NCI-H1092 treated with DMSO at 0.1 percent for 48 hours (cell line): ENCODE data around the gene NTN5.

Experiments
- DNase-seq: peaks from one replicate; lab custom pipeline; 2025; lab: John Stamatoyannopoulos, UW

The NTN5 gene

DNA sequence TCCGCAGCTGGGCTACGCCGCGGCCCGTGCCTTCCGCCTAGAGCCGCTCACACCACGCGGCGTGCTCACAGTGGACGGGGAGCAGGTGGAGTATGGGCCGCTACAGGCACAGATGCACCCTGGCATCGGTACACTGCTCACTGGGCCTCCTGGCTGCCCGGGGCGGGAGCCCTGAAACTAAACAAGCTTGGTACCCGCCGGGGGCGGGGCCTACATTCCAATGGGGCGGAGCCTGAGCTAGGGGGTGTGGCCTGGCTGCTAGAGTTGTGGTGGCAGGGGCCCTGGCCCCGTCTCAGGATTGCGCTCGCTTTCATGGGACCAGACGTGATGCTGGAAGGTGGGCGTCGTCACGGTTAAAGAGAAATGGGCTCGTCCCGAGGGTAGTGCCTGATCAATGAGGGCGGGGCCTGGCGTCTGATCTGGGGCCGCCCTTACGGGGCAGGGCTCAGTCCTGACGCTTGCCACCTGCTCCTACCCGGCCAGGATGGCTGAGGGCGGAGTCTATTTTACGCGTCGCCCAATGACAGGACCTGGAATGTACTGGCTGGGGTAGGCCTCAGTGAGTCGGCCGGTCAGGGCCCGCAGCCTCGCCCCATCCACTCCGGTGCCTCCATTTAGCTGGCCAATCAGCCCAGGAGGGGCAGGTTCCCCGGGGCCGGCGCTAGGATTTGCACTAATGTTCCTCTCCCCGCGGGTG lies 43.1 kb downstream of the NTN5 start:
- DNase-seq, result no peak

DNA sequence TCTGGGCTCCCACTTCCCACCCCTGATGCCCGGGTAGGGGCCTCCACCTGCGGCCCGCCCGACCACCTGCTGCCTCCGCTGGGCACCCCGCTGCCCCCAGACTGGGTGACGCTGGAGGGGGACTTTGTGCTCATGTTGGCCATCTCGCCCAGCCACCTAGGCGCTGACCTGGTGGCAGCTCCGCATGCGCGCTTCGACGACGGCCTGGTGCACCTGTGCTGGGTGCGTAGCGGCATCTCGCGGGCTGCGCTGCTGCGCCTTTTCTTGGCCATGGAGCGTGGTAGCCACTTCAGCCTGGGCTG lies 43.6 kb downstream of the NTN5 start:
- no peak for DNase-seq

DNA sequence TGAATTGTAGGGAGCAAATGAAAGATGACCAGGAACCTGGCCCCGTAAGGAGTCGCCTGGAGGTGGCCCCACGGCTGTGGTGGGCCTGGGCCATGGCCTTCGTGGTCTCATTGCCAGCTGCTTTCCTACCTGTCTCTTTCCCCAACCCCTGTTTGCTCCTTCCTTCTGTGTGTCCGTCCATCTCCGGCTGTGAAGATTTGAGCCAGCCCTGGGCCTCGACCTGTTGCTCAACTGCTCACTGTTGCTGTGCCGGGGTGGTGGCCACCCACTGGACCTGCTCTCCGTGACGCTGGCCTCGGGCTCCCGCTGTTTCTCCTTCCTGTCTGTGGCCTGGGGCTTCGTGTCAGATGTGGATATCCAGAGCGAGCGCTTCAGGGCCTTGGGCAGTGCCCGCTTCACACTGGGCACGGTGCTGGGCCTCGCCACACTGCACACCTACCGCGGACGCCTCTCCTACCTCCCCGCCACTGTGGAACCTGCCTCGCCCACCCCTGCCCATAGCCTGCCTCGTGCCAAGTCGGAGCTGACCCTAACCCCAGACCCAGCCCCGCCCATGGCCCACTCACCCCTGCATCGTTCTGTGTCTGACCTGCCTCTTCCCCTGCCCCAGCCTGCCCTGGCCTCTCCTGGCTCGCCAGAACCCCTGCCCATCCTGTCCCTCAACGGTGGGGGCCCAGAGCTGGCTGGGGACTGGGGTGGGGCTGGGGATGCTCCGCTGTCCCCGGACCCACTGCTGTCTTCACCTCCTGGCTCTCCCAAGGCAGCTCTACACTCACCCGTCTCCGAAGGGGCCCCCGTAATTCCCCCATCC lies 44.1 kb downstream of the NTN5 start:
- no peak for DNase-seq

DNA sequence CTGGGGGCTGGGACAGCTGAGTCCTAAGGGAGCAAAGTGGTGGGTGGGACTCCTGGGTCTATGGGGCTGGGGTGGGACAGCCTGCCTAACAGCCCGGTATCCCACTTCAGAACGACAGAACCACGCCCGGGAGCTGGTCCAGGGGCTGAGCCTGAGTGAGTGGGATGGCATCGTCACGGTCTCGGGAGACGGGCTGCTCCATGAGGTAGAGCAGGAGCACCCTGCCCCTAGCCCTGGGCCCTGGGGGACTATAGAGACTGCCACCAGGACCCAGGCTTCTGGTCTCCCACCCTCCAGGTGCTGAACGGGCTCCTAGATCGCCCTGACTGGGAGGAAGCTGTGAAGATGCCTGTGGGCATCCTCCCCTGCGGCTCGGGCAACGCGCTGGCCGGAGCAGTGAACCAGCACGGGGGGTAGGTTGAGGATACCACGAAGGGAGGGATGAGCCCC lies 44.9 kb downstream of the NTN5 start:
- no peak for DNase-seq

DNA sequence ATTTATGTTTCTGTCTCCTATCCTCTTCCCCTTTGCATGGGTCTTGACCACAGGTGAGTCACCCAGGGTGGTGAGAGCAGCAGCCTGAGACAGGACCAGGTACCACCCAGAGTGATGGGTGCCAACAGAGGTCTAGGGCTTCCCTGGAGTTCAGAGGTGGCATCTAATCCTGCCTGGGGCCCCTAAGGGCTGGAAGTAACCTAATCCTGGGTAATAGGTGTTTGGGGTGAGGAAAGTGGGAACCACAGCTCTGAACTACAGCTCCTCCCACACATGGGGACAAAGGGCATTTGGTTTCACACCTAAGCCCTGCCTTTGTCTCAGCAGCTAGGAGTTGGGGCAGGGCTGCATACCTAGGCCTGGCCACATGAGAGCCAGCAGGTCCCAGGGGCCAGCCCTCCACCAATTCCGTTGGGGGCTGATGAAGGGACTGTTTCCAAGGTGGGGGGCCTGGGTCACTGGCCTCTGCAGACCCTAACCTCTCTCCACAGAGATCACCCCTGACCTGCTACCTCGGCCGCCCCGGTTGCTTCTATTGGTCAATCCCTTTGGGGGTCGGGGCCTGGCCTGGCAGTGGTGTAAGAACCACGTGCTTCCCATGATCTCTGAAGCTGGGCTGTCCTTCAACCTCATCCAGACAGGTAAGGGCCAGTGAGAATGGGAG lies 45.5 kb downstream of the NTN5 start:
- DNase-seq, result no peak

DNA sequence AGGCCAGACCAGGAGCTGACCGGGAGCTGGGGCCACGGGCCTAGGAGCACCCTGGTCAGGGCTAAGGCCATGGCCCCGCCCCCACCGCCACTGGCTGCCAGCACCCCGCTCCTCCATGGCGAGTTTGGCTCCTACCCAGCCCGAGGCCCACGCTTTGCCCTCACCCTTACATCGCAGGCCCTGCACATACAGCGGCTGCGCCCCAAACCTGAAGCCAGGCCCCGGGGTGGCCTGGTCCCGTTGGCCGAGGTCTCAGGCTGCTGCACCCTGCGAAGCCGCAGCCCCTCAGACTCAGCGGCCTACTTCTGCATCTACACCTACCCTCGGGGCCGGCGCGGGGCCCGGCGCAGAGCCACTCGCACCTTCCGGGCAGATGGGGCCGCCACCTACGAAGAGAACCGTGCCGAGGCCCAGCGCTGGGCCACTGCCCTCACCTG lies 46.9 kb downstream of the NTN5 start:
- DNase-seq, result no peak

DNA sequence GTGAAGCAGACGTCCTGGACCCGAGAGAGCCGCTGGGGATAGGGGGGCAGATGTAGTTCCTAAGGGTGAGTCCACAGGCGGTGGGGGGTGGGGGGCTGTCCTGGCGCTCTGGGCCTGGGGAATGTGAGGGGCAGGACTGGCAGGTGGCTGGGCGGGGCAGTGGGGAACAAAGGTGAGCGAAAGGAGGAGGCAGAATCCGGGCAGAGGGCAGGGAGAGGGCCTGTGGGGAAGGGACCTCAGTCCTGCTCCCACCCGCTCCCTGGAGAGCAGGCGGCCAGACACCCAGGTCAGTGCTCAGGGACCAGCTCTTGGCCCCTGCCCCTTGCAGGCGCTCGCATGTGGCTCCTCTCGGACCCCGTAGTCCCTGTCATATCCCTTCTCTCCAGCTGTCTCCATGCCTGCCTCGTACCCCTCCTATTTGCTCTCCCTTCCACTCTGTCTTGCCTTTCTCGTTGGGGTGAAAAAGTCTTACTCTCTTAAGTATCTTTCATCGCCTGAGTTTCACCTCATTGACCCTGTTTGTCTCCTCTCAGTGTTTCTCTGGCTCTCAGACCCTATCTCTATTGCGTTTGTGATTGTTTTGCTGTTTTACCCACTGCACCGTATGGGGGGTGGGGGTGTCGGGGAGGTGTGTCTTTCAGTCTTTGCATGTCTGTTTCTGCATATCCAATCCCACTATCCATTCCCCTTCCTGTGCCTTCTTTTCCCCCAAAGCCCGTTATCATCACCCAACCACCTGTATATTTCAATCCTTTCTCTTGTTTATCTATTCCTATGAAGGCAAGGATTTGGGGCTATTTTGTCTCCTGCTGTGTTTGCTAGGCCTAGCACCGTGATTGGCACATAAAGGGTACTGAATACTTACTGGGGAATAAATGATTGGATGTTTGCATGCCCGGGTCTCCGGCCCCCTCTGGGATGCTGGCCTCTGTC lies 47.8 kb downstream of the NTN5 start:
- DNase-seq, result no peak

DNA sequence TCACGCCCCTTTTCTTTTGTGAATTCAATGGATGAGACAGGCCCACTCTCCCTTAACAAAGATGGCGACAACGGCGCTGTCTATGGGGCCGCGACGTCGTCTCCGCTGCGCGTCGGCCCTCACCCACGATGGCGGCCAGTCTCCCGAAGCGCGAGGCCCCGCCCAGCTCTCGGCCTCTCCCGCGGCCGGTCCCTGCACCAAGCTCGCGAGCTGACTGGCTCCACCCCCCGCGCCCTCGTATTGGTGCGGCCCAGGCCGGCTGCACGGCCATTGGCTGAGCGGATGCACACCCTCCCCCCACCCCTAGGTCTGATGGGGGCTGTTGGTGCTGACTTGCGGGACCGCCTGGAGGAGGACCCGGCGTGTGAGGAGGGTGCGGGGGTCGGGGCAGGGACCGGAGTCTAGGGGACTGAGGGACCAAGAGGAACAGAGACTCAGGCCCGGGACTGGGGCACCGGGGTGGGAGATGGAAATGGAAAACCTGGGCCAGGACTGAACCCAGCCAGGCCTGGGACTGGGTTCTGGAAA lies 48.7 kb downstream of the NTN5 start:
- peak; percentile 95 for DNase-seq

DNA sequence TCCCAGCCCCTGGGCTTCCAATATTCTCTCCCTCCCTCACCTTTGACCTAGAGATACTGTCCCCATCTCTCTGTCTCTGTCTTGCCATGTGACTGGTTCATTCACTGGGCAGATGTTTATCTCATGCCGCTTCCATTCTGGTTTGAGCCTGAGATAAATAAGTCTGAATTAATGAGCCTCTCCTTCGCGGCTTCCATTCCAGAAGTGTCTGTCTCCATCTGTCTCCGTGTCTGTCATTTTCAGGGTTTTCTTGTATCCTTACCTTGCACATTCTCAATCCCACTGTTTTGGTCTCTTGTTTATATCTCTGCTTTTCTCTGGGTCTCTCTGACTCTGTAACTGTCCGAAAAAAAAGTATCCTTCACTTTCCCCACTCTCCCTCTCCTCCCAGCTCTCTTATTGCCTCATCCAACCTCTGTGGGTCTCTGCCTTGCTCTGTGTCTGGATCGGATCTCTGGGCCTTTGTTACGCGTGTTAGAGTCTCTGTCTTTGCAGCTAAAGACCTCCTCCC lies 49.2 kb downstream of the NTN5 start:
- no peak for DNase-seq

DNA sequence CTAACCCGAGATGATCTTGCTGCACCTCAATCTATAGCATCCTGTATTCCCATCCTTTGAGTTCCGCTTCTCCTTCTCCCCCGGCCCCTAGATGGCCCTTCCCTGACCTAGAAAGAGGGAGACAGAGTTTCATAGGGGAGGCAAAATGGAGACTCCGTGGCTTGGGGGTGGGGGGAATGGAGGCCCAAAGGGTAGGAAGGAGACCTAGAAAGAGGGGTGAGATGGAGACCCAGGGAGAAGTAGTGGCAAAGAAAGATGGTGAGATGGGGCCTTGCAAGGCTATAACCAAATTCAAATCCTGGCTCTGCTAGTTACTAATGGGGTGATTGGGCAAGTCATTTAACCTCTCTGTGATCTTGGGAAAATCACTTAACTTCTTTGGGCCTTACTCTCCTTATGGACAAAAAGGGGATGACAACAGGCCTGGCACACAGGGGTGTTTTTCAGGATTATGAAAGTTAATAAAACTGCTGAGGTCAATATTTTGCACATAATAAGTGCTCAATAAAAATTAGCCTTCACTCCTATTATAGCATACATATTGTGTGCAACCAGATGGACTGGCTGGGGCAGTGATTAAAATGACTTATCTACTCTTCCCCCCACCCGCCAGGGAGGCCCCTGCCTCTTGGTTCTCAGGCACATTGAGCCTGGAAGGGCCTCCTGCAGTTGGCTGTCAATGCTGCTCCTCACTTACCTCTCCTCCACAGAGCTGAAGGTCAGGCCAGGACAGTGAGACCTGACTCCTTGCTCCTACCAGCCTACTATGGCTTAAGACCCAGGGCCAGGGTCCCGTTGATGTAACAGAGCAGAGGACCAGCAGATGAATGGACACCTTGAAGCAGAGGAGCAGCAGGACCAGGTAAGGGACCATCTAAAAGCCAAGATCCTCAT lies 52.9 kb downstream of the NTN5 start:
- no peak for DNase-seq

DNA sequence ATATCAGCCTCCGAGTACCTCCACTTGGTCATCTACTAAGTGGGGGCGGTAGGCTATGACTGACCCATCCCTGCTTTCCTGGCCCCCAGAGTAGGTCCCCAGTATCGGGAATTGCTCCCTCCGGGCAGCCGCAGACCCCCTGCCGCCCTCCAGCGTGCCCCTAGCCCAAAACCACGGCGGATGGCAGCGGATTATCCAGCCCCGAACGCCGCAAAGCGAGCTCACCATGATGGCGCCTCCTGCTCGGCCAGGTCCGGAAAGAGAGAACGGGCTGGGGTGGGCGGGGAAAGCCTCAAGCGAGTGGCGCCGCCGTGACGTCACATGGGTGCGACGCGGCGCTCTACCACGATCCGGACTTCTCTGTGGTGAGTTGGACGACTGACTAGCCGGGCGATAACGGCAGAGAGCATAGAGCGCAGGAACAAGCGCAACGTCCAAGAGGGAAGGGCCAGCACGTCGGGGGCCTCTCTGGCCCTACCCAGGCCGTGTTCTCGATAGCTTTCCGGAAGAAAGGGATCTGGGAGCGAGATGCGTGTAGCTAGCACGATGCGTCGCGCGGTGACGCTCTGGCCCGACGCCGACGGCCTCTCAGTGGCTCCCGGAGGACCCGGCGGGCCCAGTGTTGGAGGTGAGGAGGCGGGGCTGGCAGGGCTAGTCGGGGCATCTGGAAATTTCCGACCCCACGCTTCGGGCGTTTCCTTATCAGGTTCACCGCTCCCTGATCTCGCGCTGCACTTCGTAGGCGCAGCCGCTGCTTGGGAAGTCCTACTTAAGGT lies 53.7 kb downstream of the NTN5 start, which contains the start of the genes RPL18 and SPHK2:
RPL18 (minus strand) TSS at position 263 of the 776 bp plus-strand sequence; CDS start at position 228, 35 bp downstream.
SPHK2 (plus strand) TSS at position 591 of the 776 bp plus-strand sequence. CDS start 1,009 bp downstream, outside the sequence.
- DNase-seq, result peak; percentile 98

DNA sequence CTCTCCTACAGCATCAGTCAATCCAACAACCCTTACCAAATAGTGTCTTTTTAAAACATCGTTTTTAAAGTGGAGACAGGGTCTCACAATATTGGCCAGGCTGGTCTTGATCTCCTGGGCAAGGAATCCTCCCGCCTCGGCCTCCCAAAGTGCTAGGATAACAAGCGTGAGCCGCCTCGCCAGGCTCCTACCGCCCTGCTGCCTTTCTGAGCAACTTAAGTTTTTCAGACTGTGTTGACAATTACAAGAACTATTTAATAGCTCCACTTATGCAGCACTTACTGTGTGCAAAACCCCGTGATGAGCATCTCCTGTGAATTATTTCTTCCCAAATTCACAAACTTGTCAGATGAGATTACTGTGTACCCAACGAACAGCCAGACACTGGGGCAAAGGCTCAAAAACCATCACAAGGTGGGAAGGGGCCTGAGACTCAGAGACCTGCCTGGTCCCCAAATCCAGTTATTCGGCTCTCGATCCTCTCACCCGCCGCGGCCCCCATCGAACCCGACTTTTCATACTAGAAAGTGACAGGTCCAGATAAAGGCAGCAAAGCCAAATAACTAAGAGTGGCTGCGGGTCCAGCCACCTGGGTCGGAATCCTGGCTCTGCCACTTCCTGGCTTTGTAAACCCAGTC lies 54.4 kb downstream of the NTN5 start:
- no peak for DNase-seq

DNA sequence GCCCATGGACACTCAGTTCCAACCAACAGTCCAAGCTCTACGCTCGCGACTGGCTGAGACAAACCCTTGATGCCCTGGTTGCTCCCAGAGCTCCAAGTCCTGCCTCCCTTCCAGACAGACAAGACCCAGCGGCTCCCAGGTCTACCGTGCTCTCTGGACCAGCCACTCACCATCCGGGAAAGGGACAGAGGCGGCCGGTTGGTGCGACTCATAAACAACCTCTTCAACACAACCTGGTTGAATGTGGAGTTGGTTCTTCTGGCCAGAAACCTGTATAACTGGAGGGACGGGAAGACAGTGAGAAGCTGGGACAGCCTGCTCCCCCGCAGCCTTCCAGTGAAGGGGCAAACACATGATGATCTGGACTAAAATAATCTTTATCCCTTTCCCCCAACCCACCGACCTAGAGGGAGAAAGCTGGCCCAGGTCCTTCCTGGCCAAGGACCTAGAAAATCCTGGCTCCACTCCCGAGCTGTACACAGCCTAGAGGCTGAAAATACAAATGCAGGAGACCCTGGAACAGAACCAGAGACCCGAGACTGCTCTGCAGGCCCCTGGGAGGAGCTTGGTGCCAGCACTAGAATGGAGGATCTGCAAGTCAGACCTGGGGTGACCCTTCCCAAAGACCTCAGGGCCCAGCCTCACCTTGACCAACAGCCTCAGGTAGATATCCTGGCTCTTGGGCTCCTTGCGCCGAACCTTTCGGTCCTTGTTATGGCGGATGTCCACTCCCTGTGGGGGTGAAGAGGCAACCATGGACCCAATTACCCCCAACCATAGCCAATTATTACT lies 55.5 kb downstream of the NTN5 start:
- no peak for DNase-seq

DNA sequence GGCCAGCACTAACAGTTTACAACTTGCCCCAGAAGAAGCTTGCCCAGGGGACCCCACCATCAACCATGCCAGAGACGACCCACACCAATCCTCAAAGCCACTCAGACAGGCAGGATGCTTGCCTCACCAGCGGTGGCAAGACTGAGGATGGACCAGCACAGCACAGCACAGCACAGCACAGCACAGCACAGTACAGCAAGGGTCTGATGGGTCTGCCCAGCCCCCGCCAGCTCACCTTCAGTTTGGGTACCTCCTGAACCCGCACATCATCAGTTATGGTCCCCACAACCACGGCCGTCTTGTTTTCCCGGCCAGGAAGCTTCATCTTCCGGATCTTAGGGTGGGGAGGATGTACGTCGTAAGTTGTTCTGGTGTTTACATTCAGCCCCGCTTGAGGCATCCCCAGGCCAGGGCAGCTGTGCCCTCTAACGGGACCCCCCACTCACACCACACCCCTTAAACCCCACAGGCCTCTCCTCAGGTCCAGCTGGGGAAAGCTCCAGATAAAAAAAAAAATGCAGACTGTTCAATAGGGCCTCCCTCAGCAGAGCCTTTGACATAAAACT lies 56.2 kb downstream of the NTN5 start:
- DNase-seq, result no peak

DNA sequence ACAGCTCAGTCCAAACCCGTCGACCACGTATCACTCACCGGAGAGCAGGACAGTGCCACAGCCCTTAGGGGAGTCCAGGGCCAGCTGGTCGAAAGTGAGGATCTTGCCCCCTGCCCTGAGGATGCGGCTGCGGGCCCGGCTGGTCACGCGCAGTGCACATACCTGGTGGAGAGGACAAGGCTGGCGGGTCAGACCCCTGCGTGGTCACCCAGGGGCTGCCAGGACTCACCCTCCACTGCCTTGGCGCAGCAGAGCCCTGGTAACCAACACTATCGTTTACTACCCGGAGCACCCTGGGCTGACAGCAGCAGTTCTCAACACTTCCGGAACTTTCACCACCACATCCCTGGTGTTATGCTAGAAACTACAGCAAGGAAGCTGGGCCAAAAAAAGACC lies 56.8 kb downstream of the NTN5 start:
- DNase-seq, result no peak

DNA sequence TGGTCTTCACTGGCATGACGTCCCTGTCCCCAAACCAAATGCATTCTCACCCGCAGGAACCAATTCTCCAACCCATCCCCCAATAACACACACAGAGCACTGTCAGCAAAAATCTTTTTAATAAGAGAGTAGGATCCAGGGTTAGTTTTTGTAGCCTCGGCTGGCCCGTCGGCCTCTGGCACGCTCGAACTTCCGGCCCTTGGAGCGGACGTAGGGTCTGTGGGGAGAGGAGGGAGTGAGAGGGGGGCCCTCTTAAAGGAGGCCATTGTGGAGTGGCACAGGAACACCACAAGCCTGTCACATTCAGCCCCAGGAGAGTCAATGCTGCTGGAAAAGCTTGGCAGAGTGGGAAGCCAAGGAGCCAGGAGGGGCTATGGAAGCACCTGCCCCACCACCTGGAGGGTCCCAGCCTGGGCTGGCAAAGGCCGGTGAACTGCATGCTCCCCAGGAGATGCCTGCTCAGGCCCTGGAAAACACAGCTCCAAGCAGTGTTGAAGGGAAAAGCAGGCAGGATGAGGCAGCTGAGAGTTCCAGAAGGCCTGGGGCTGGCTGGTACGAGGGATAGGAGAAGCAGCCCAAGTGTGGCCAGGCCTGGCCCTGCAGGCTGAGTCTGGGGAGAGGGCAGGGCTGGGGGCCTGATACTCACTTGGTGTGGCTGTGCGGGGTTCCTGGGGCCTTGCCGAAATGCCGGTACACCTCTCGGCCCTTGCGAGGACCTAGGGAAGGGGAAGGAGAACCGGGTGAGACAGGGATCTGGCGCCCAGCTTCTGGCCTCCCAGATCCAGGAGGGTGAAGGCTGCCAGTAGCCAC lies 57.4 kb downstream of the NTN5 start:
- DNase-seq, result no peak
